ENCODE measurements around the gene IL1R2. TPM values are rescaled to one million over a fixed set of nuclear protein-coding genes. Genes with fewer than 3 reads are reported as not detected.

Gene IL1R2
- total and polyA plus RNA-seq, 2 experiments from 2014 or later: not detected

GRCh38 chr2:102062802-102063201 lies 71.0 kb downstream of the IL1R2 start:
- H3K36me3 ChIP-seq: no peaks in the 10 kb centered on the region
- H3K4me3 ChIP-seq: no peak overlapping the region
- peaks cover 21% of the 10 kb centered on the region for H3K4me1 ChIP-seq (ENCODE audit: low read depth)
- no peak overlapping the region for H3K27ac ChIP-seq
- no peaks in the 10 kb centered on the region for H3K27me3 ChIP-seq
- no peaks in the 10 kb centered on the region for H3K9me3 ChIP-seq (ENCODE audit: low read depth)
- no peak for TF ChIP-seq CTCF (IDR thresholded peaks at IDR 0.05; ENCODE audit: low read depth, low read length)
- no peak for DNase-seq (ENCODE audit: low read depth in 1 of 2, low spot score in 1 of 2)

- TF ChIP-seq CTCF (IDR thresholded peaks at IDR 0.05; ENCODE audit: low read depth, low read length): no peak
- H3K27ac ChIP-seq: peak overlapping the region; percentile 78
Observed at GRCh38 chr2:102063487-102063911, 71.7 kb downstream of the IL1R2 start.

GRCh38 chr2:102063941-102064678 lies 72.3 kb downstream of the IL1R2 start:
- Histone ChIP-seq H3K4me3 (no peak overlapping the region), H3K27me3 (no peaks in the 10 kb centered on the region), H3K36me3 (no peaks in the 10 kb centered on the region), H3K4me1 (ENCODE audit: low read depth) (peaks cover 23% of the 10 kb centered on the region), H3K9me3 (ENCODE audit: low read depth) (no peaks in the 10 kb centered on the region), H3K27ac (peak overlapping the region; percentile 78)
- no peak for TF ChIP-seq CTCF (IDR thresholded peaks at IDR 0.05; ENCODE audit: low read depth, low read length)
- DNase-seq (ENCODE audit: low read depth in 1 of 2, low spot score in 1 of 2): peak; percentile 91 to 100

More at GRCh38 chr2:102063487-102063911, 71.7 kb downstream of the IL1R2 start:
- H3K36me3 ChIP-seq: no peaks in the 10 kb centered on the region
- peaks cover 21% of the 10 kb centered on the region for H3K4me1 ChIP-seq (ENCODE audit: low read depth)
- H3K4me3 ChIP-seq: no peak overlapping the region
- no peaks in the 10 kb centered on the region for H3K9me3 ChIP-seq (ENCODE audit: low read depth)
- H3K27me3 ChIP-seq: no peaks in the 10 kb centered on the region
- peak; percentile 42 to 97 for DNase-seq (ENCODE audit: low read depth in 1 of 2, low spot score in 1 of 2)

GRCh38 chr2:102064679-102065674 lies 73.2 kb downstream of the IL1R2 start:
- Histone ChIP-seq H3K27me3 (no peaks in the 10 kb centered on the region), H3K36me3 (no peaks in the 10 kb centered on the region), H3K27ac (peak overlapping the region; percentile 78), H3K9me3 (ENCODE audit: low read depth) (no peaks in the 10 kb centered on the region), H3K4me3 (no peak overlapping the region), H3K4me1 (ENCODE audit: low read depth) (peaks cover 31% of the 10 kb centered on the region)
- no peak for TF ChIP-seq CTCF (IDR thresholded peaks at IDR 0.05; ENCODE audit: low read depth, low read length)
- DNase-seq (ENCODE audit: low read depth in 1 of 2, low spot score in 1 of 2): peak in 1 of 2 donors; percentile 86

- H3K27me3 ChIP-seq: no peaks in the 10 kb centered on the region
- no peaks in the 10 kb centered on the region for H3K36me3 ChIP-seq
- peaks cover 32% of the 10 kb centered on the region for H3K4me1 ChIP-seq (ENCODE audit: low read depth)
- H3K27ac ChIP-seq: no peak overlapping the region
- no peak overlapping the region for H3K4me3 ChIP-seq
- no peaks in the 10 kb centered on the region for H3K9me3 ChIP-seq (ENCODE audit: low read depth)
- no peak for TF ChIP-seq CTCF (IDR thresholded peaks at IDR 0.05; ENCODE audit: low read depth, low read length)
- peak in 1 of 2 donors; percentile 94 for DNase-seq (ENCODE audit: low read depth in 1 of 2, low spot score in 1 of 2)
Observed at GRCh38 chr2:102065675-102066252, 74.0 kb downstream of the IL1R2 start.
